K562 (cell line): ENCODE results near the gene COL1A1. TPM values are rescaled to one million over a fixed set of nuclear protein-coding genes. Genes with fewer than 3 reads are reported as not detected.

Source experiments
- ATAC-seq: fragments of 200-7000 bp; cut with Tn5 transposase; 3 replicates; pipeline ENCODE4 v1.9.1; 2020; ENCODE audit warnings: moderate library complexity
- BruUV-seq: library from RNA; stranded (reverse); fragments of 400-500 nt; replicated peaks from 2 replicates; lab custom pipeline; 2021; lab: Mats Ljungman, UMichigan
- CTCF ChIA-PET: fragments of 300-600 bp; formaldehyde crosslinking; extraction: SDS; loops from one replicate; lab custom pipeline; 2021; ENCODE audit warnings: low intra/inter-chr PET ratio; lab: Yijun Ruan, JAX
- POLR2A ChIA-PET: fragments of 300-600, 350-650 bp; sonication (Branson Sonifier 250); formaldehyde crosslinking; extraction: SDS; loops from one replicate; lab custom pipeline; 2021; ENCODE audit warnings: antibody characterized with exemption, inconsistent platforms; lab: Yijun Ruan, JAX
- DNase-seq, 4 experiments: peaks; one replicate each; pipeline versions ENCODE4 v3.0.0 to v3.0.0-alpha.2; 2011 to 2018; ENCODE audit warnings: low spot score in 3 of 4, mixed read lengths in 3 of 4; ENCODE audit errors: extremely low read depth in 1 of 4
- FAIRE-seq: peaks from 2 replicates; lab custom pipeline; 2011; peaks lifted over from hg19 to GRCh38; lab: Jason Lieb, UNC
- H2AFZ ChIP-seq: 2 replicates; pipeline ENCODE4 v1.6.0; 2011; ENCODE audit warnings: low read depth, low read length, control low read depth, inconsistent platforms
- H3K27ac ChIP-seq: fragments of 200-600 bp; 3 replicates; pipeline ENCODE4 v1.8.0; 2011; ENCODE audit warnings: low read depth, mild to moderate bottlenecking, control low read depth, inconsistent platforms, low read length, moderate library complexity, mixed read lengths; ENCODE audit errors: extremely low read depth
- H3K27me3 ChIP-seq, 2 experiments: fragments of 300-600 bp in 1 of 2; 2 replicates in 1 of 2; 3 replicates in 1 of 2; pipeline versions ENCODE4 v1.6.0 to v1.8.0; 2011; ENCODE audit warnings: inconsistent platforms in 2 of 2, low read length in 2 of 2, mild to moderate bottlenecking in 1 of 2, mixed read lengths in 1 of 2, moderate library complexity in 1 of 2; ENCODE audit not compliant: control insufficient read depth in 2 of 2, insufficient read depth in 2 of 2
- H3K36me3 ChIP-seq: fragments of 300-600 bp; 3 replicates; pipeline ENCODE4 v1.8.0; 2011; ENCODE audit warnings: mild to moderate bottlenecking, low read length, inconsistent platforms; ENCODE audit not compliant: control insufficient read depth, insufficient read depth
- H3K4me1 ChIP-seq, 2 experiments: fragments of 200-600 bp in 1 of 2; replicated peaks in 1 of 2; 2 replicates in 1 of 2; 3 replicates in 1 of 2; pipeline versions ENCODE4 v1.5.1 to v1.8.0; 2011; ENCODE audit warnings: inconsistent platforms in 2 of 2, low read length in 2 of 2, mild to moderate bottlenecking in 1 of 2, mixed read lengths in 1 of 2, moderate library complexity in 1 of 2; ENCODE audit not compliant: control insufficient read depth in 2 of 2, insufficient read depth in 2 of 2
- H3K4me2 ChIP-seq: 2 replicates; pipeline ENCODE4 v1.6.1; 2011; ENCODE audit warnings: low read length, control low read depth, inconsistent platforms, mixed read lengths; ENCODE audit not compliant: insufficient read depth
- H3K4me3 ChIP-seq: fragments of 200-600 bp; sonication (generic), shearing (Covaris generic); 2 replicates; pipeline ENCODE4 v1.5.1; 2016; ENCODE audit warnings: control low read depth, inconsistent platforms
- H3K79me2 ChIP-seq: fragments of 200-600 bp; 3 replicates; pipeline ENCODE4 v1.8.0; 2011; ENCODE audit warnings: low read length, inconsistent platforms; ENCODE audit not compliant: control insufficient read depth, insufficient read depth
- H3K9ac ChIP-seq, 2 experiments: 2 replicates each; pipeline versions ENCODE4 v1.6.0 to v1.6.1; 2011; ENCODE audit warnings: low read depth in 2 of 2, low read length in 2 of 2, control low read depth in 1 of 2, inconsistent platforms in 1 of 2, mild to moderate bottlenecking in 1 of 2, mixed read lengths in 1 of 2; ENCODE audit not compliant: insufficient read depth in 1 of 2
- H3K9me1 ChIP-seq: one replicate; pipeline ENCODE4 v1.6.0; 2011; ENCODE audit warnings: inconsistent platforms, mild to moderate bottlenecking, low read length, moderate library complexity; ENCODE audit not compliant: control insufficient read depth, insufficient read depth
- H3K9me3 ChIP-seq: replicated peaks from 2 replicates; pipeline ENCODE4 v1.5.1; 2011; ENCODE audit warnings: low read depth, low read length, inconsistent platforms; ENCODE audit not compliant: control insufficient read depth, insufficient read depth
- H4K20me1 ChIP-seq: replicated peaks from 2 replicates; pipeline ENCODE4 v1.6.1; 2011; ENCODE audit warnings: low read length, inconsistent platforms, mixed read lengths; ENCODE audit not compliant: control insufficient read depth, insufficient read depth
- CREB5 ChIP-seq: fragments of 250-450 bp; sonication (Bioruptor Pico); IDR thresholded peaks from 2 replicates; pipeline ENCODE4 v1.5.0; 2020; ENCODE audit warnings: mild to moderate bottlenecking
- ESRRB ChIP-seq: fragments of 250-450 bp; sonication (Bioruptor Pico); IDR thresholded peaks from 2 replicates; pipeline ENCODE4 v1.5.0; 2020; ENCODE audit warnings: mild to moderate bottlenecking, moderate library complexity, borderline replicate concordance
- FUS ChIP-seq: fragments of 200-400 bp; formaldehyde crosslinking; optimal IDR thresholded peaks from 2 replicates; pipeline ENCODE3; 2017; ENCODE audit warnings: low read depth, low read length
- KLF10 ChIP-seq: fragments of 250-450 bp; sonication (Bioruptor Pico); IDR thresholded peaks from 2 replicates; pipeline ENCODE4 v1.6.1; 2021; ENCODE audit warnings: matching md5 sums
- NELFE ChIP-seq: IDR thresholded peaks from 2 replicates; pipeline ENCODE4 v1.6.1; 2011; ENCODE audit warnings: mild to moderate bottlenecking; ENCODE audit not compliant: insufficient read depth, insufficient read length
- RERE ChIP-seq: sonication (generic); formaldehyde crosslinking; IDR thresholded peaks from 2 replicates; pipeline ENCODE4 v1.8.0; 2023; ENCODE audit warnings: missing genetic modification reagents, mild to moderate bottlenecking, borderline replicate concordance
- SRSF1 ChIP-seq: fragments of 200-400 bp; formaldehyde crosslinking; IDR thresholded peaks from 2 replicates; pipeline ENCODE4 v1.6.1; 2017; ENCODE audit warnings: mild to moderate bottlenecking, low read depth, low read length, moderate library complexity
- TAF15 ChIP-seq: fragments of 200-400 bp; formaldehyde crosslinking; IDR thresholded peaks from 2 replicates; pipeline ENCODE4 v1.6.1; 2017; ENCODE audit warnings: mild to moderate bottlenecking, low read depth, low read length, moderate library complexity
- TAL1 ChIP-seq: fragments of 450-650 bp; IDR thresholded peaks from 2 replicates; pipeline ENCODE4 v1.6.1; 2016; ENCODE audit warnings: mild to moderate bottlenecking
- THAP7 ChIP-seq: fragments of 250-450 bp; sonication (Bioruptor Pico); IDR thresholded peaks from 2 replicates; pipeline ENCODE4 v1.5.0; 2021
- ZEB2 ChIP-seq: fragments of 450-650 bp; IDR thresholded peaks from 2 replicates; pipeline ENCODE4 v1.6.1; 2016
- ZNF347 ChIP-seq: fragments of 450-650 bp; formaldehyde crosslinking; IDR thresholded peaks from 2 replicates; pipeline ENCODE4 v1.4.0; 2020; ENCODE audit warnings: low read depth, mild to moderate bottlenecking, moderate library complexity
- ZNF699 ChIP-seq: fragments of 250-450 bp; sonication (Bioruptor Pico); IDR thresholded peaks from 2 replicates; pipeline ENCODE4 v1.8.0; 2021; ENCODE audit warnings: mild to moderate bottlenecking, moderate library complexity; ENCODE audit not compliant: insufficient replicate concordance
- ZSCAN32 ChIP-seq: fragments of 450-650 bp; formaldehyde crosslinking; IDR thresholded peaks from 2 replicates; pipeline ENCODE4 v1.4.0; 2020; ENCODE audit warnings: mild to moderate bottlenecking, moderate library complexity
- WGBS: fragments of 100-300 bp; shearing (Covaris generic); methylation state at CpG from one replicate; pipeline ENCODE4 v1.1.6; 2016; ENCODE audit warnings: low coverage, mixed read lengths; ENCODE audit not compliant: insufficient coverage; ENCODE audit errors: missing lambda C conversion rate; 5-methylcytosine and 5-hydroxymethylcytosine counted together
- in situ Hi-C: fragments of 300-500 bp; cut with MboI; formaldehyde crosslinking; loops from 4 replicates; pipeline ENCODE4 v1.15.0; 2018; ENCODE audit warnings: inconsistent platforms, mixed read lengths
- intact Hi-C: fragments of 100-400 bp; cut with micrococcal nuclease; formaldehyde crosslinking; loops from 2 replicates; pipeline ENCODE4 v1.14.2; 2022
- polyA plus RNA-seq, 8 experiments: library from polyadenylated mRNA; depleted of rRNA in 4 of 8; stranded (reverse) in 5 of 8; unstranded in 3 of 8; fragments of >200 nt; fragmentation: Nextera tagmentation in 2 of 8; fragmentation: Illumina TruSeq in 1 of 8; extraction: Ambion mirVana in 2 of 8; extraction: Trizol in 1 of 8; gene quantifications; 2 replicates each; pipeline versions ENCODE4 v1.2.1 to v1.2.3, GENCODE V29; 2011 to 2014; ENCODE audit warnings: inconsistent platforms in 1 of 8, missing spikeins in 1 of 8
- total RNA-seq, 7 experiments: library from RNA; depleted of rRNA in 6 of 7; stranded (reverse); fragments of >200 nt in 6 of 7; fragmentation: Illumina TruSeq in 2 of 7; extraction: Trizol in 2 of 7; gene quantifications; 2 replicates each; pipeline versions ENCODE4 v1.2.1 to v1.2.3, GENCODE V29; 2011 to 2021; ENCODE audit warnings: low replicate concordance in 1 of 7

The COL1A1 gene
- total and polyA plus RNA-seq, 9 of the 15 experiments (the other 6 are each of a cell fraction or from before 2014, with no cell fraction given), result 0.04 to 3.4 (median 0.18) TPM

GRCh38 chr17:50205963-50206505 is 4.6 kb upstream of the COL1A1 start:
- peak overlapping the region; percentile 46; the same call in 1 of the 2 replicates for H2AFZ ChIP-seq
- H4K20me1 ChIP-seq, result no peaks in the 10 kb centered on the region
- ATAC-seq, result no peak
- peak overlapping the region in 1 of 2 experiments; percentile 65; a peak in 1 of 4 replicates for H3K9ac ChIP-seq
- no peaks in the 10 kb centered on the region for H3K79me2 ChIP-seq
- POLR2A ChIA-PET, result interaction anchor here (0.6 kb wide), 1 partner anchor 119 kb away, joined by 3 read pairs; no protein-coding TSS in a partner anchor
- H3K9me3 ChIP-seq, result no peaks in the 10 kb centered on the region
- no peak for DNase-seq
- peaks cover 47 to 49% of the 10 kb centered on the region in 2 experiments for H3K4me1 ChIP-seq
- intact Hi-C loops, result no loop called here
- H3K9me1 ChIP-seq, result no peaks in the 10 kb centered on the region
- BruUV-seq, result no TSS peak
- WGBS, result 62% methylated on average over 6 of the region's 7 CpGs
- in situ Hi-C loops, result loop anchor here (5.0 kb wide), 1 partner anchor 66 kb away; the partner anchor contains the start of gene TMEM92
- no peaks in the 10 kb centered on the region for H3K36me3 ChIP-seq
- no peak overlapping the region for H3K4me3 ChIP-seq
- H3K27ac ChIP-seq, result no peak overlapping the region
- no peak for FAIRE-seq
- H3K4me2 ChIP-seq, result no peak overlapping the region
- H3K27me3 ChIP-seq, result peaks cover 4 to 22% of the 10 kb centered on the region in 2 experiments; a peak in 4 of 5 replicates
- CTCF ChIA-PET, result no interaction called here
- TF ChIP-seq CREB5 (CRISPR knock-in tag), result no peak
- no peak for TF ChIP-seq ZNF699
- no peak for TF ChIP-seq TAF15
- TF ChIP-seq NELFE, result no peak
- no peak for TF ChIP-seq TAL1
- TF ChIP-seq RERE (CRISPR knock-in tag), result no peak
- TF ChIP-seq THAP7 (CRISPR knock-in tag), result no peak
- TF ChIP-seq ESRRB (CRISPR knock-in tag), result no peak
- TF ChIP-seq ZSCAN32 (CRISPR knock-in tag), result no peak
- TF ChIP-seq FUS, result no peak
- no peak for TF ChIP-seq ZNF347
- TF ChIP-seq SRSF1, result no peak
- TF ChIP-seq KLF10, result no peak
- no peak for TF ChIP-seq ZEB2
